IMR-90 (cell line): ENCODE data around the gene LRIG1. TPM values are rescaled to one million over a fixed set of nuclear protein-coding genes. Genes with fewer than 3 reads are reported as not detected.

Source experiments
- ATAC-seq: fragments of 200-7000 bp; cut with Tn5 transposase; 2 replicates; pipeline ENCODE4 v1.9.1; 2020; ENCODE audit warnings: low read depth, mild to moderate bottlenecking, moderate library complexity
- BruUV-seq: library from RNA; stranded (reverse); fragments of 400-500 nt; replicated peaks from 2 replicates; lab custom pipeline; 2021; lab: Mats Ljungman, UMichigan
- CTCF ChIA-PET: fragments of 300-600 bp; formaldehyde crosslinking; extraction: SDS; loops from one replicate; lab custom pipeline; 2021; ENCODE audit warnings: antibody characterized with exemption; lab: Yijun Ruan, JAX
- POLR2A ChIA-PET: fragments of 300-600 bp; sonication (Branson Sonifier 250); formaldehyde crosslinking; loops from one replicate; lab custom pipeline; 2022; ENCODE audit warnings: antibody characterized with exemption; ENCODE audit not compliant: unreplicated experiment; lab: Charles Lee
- DNase-seq: peaks from one replicate; pipeline ENCODE4 v3.0.0; 2013
- H2AFZ ChIP-seq: replicated peaks from 2 replicates; pipeline ENCODE3; 2013; ENCODE audit warnings: low read length, mild to moderate bottlenecking; ENCODE audit not compliant: poor library complexity
- H2AK5ac ChIP-seq: 2 replicates; pipeline ENCODE4 v1.6.1; 2013; ENCODE audit warnings: low read depth, low read length, inconsistent platforms
- H2AK9ac ChIP-seq: replicated peaks from 2 replicates; pipeline ENCODE3; 2013; ENCODE audit warnings: mild to moderate bottlenecking, low read depth, low read length, moderate library complexity; ENCODE audit not compliant: poor library complexity
- H2BK120ac ChIP-seq: 2 replicates; pipeline ENCODE4 v1.6.1; 2013; ENCODE audit warnings: low read depth, low read length, inconsistent platforms
- H2BK15ac ChIP-seq: 3 replicates; pipeline ENCODE4 v1.6.1; 2013; ENCODE audit warnings: low read depth, low read length, inconsistent platforms
- H2BK20ac ChIP-seq: 2 replicates; pipeline ENCODE4 v1.6.1; 2013; ENCODE audit warnings: low read depth, mild to moderate bottlenecking, inconsistent platforms, low read length, moderate library complexity
- H2BK5ac ChIP-seq: 2 replicates; pipeline ENCODE4 v1.6.1; 2013; ENCODE audit warnings: mild to moderate bottlenecking, low read depth, low read length, inconsistent platforms; ENCODE audit not compliant: poor library complexity, severe bottlenecking
- H3K14ac ChIP-seq: replicated peaks from 2 replicates; pipeline ENCODE4 v1.6.1; 2013; ENCODE audit warnings: low read depth, low read length, inconsistent platforms
- H3K18ac ChIP-seq: 2 replicates; pipeline ENCODE4 v1.6.1; 2013; ENCODE audit warnings: low read depth, low read length, control low read depth
- H3K23ac ChIP-seq: 2 replicates; pipeline ENCODE4 v1.6.1; 2013; ENCODE audit warnings: low read depth, low read length, inconsistent platforms
- H3K27ac ChIP-seq: 2 replicates; pipeline ENCODE4 v1.5.1; 2013; ENCODE audit warnings: mild to moderate bottlenecking, control low read depth, low read length; ENCODE audit not compliant: insufficient read depth
- H3K27me3 ChIP-seq: 2 replicates; pipeline ENCODE4 v1.6.1; 2013; ENCODE audit warnings: low read length; ENCODE audit not compliant: control insufficient read depth, insufficient read depth
- H3K36me3 ChIP-seq: 2 replicates; pipeline ENCODE4 v1.6.1; 2013; ENCODE audit warnings: low read length, mixed read lengths; ENCODE audit not compliant: control insufficient read depth, insufficient read depth
- H3K4ac ChIP-seq: 2 replicates; pipeline ENCODE4 v1.6.1; 2013; ENCODE audit warnings: low read depth, low read length, inconsistent platforms
- H3K4me1 ChIP-seq: 2 replicates; pipeline ENCODE4 v1.6.1; 2013; ENCODE audit warnings: low read length, mixed read lengths; ENCODE audit not compliant: control insufficient read depth, insufficient read depth
- H3K4me2 ChIP-seq: 2 replicates; pipeline ENCODE4 v1.6.1; 2013; ENCODE audit warnings: low read depth, mild to moderate bottlenecking, control low read depth, low read length, moderate library complexity
- H3K4me3 ChIP-seq: 2 replicates; pipeline ENCODE4 v1.5.1; 2013; ENCODE audit warnings: low read depth, mild to moderate bottlenecking, control low read depth, low read length, moderate library complexity; ENCODE audit not compliant: insufficient read depth
- H3K56ac ChIP-seq: 2 replicates; pipeline ENCODE4 v1.6.1; 2013; ENCODE audit warnings: low read length, inconsistent platforms; ENCODE audit not compliant: insufficient read depth; ENCODE audit errors: extremely low read depth
- H3K79me1 ChIP-seq, 2 experiments: 2 replicates each; pipeline ENCODE4 v1.6.1; 2013; ENCODE audit warnings: low read length in 2 of 2, inconsistent platforms in 1 of 2, low read depth in 1 of 2
- H3K9ac ChIP-seq: 2 replicates; pipeline ENCODE4 v1.6.1; 2013; ENCODE audit warnings: low read depth, low read length, control low read depth
- H3K9me1 ChIP-seq: 2 replicates; pipeline ENCODE4 v1.6.1; 2013; ENCODE audit warnings: low read length, inconsistent platforms; ENCODE audit not compliant: insufficient read depth
- H3K9me3 ChIP-seq: 2 replicates; pipeline ENCODE4 v1.6.1; 2013; ENCODE audit warnings: low read length; ENCODE audit not compliant: control insufficient read depth, insufficient read depth
- H4K20me1 ChIP-seq: 2 replicates; pipeline ENCODE4 v1.6.1; 2013; ENCODE audit warnings: low read length, inconsistent platforms; ENCODE audit not compliant: insufficient read depth
- H4K5ac ChIP-seq: 2 replicates; pipeline ENCODE4 v1.6.1; 2013; ENCODE audit warnings: mild to moderate bottlenecking, low read depth, low read length, control low read depth
- H4K8ac ChIP-seq, 2 experiments: 2 replicates each; pipeline ENCODE4 v1.6.1; 2013; ENCODE audit warnings: low read depth in 2 of 2, low read length in 2 of 2, control low read depth in 1 of 2, inconsistent platforms in 1 of 2
- H4K91ac ChIP-seq: 2 replicates; pipeline ENCODE4 v1.6.1; 2013; ENCODE audit warnings: low read depth, low read length, inconsistent platforms; ENCODE audit not compliant: insufficient read depth
- BHLHE40 ChIP-seq: fragments of 150-350 bp; IDR thresholded peaks from 2 replicates; pipeline ENCODE4 v1.6.1; 2016; ENCODE audit warnings: mild to moderate bottlenecking, low read depth, low read length
- MAFK ChIP-seq: IDR thresholded peaks from 2 replicates; pipeline ENCODE4 v1.6.1; 2012; ENCODE audit warnings: low read depth, low read length, improper control_type of control experiment
- MAZ ChIP-seq: IDR thresholded peaks from 2 replicates; pipeline ENCODE4 v1.6.1; 2012; ENCODE audit warnings: low read depth, mild to moderate bottlenecking, low read length, improper control_type of control experiment, moderate library complexity, borderline replicate concordance
- MXI1 ChIP-seq: IDR thresholded peaks from 2 replicates; pipeline ENCODE4 v1.6.1; 2012; ENCODE audit warnings: low read depth, mild to moderate bottlenecking, low read length, moderate library complexity, borderline replicate concordance
- NFE2L2 ChIP-seq: fragments of 150-350 bp; IDR thresholded peaks from 2 replicates; pipeline ENCODE4 v1.6.1; 2016; ENCODE audit warnings: low read depth, mild to moderate bottlenecking, low read length
- POLR2A ChIP-seq: IDR thresholded peaks from 2 replicates; pipeline ENCODE4 v1.6.1; 2012; ENCODE audit warnings: mild to moderate bottlenecking, low read depth, low read length
- RCOR1 ChIP-seq: IDR thresholded peaks from 2 replicates; pipeline ENCODE4 v1.6.1; 2012; ENCODE audit warnings: mild to moderate bottlenecking, low read length, improper control_type of control experiment; ENCODE audit not compliant: insufficient replicate concordance
- RFX5 ChIP-seq: IDR thresholded peaks from 2 replicates; pipeline ENCODE4 v1.8.0; 2012; ENCODE audit warnings: low read depth, mild to moderate bottlenecking, low read length, moderate library complexity
- SMC3 ChIP-seq: fragments of 150-350 bp; IDR thresholded peaks from 2 replicates; pipeline ENCODE4 v1.6.1; 2016; ENCODE audit warnings: low read depth, mild to moderate bottlenecking, antibody characterized with exemption, low read length, moderate library complexity
- USF2 ChIP-seq: fragments of 150-350 bp; IDR thresholded peaks from 2 replicates; pipeline ENCODE4 v1.6.1; 2017; ENCODE audit warnings: mild to moderate bottlenecking, antibody characterized with exemption, low read length, low read depth
- WGBS, 2 experiments: methylation state at CpG; one replicate each; pipeline versions ENCODE4 v1.1.5 to v1.1.7; 2013; ENCODE audit warnings: missing lambda C conversion rate in 2 of 2; ENCODE audit not compliant: insufficient read length in 1 of 2; ENCODE audit errors: extremely low coverage in 2 of 2; 5-methylcytosine and 5-hydroxymethylcytosine counted together
- dilution Hi-C: fragments of 300-500 bp; cut with HindIII; formaldehyde crosslinking; loops from one replicate; pipeline ENCODE4 v1.14.3; 2018; ENCODE audit warnings: low sequenced_read_pairs; ENCODE audit not compliant: unreplicated experiment
- in situ Hi-C: fragments of 300-500 bp; cut with MboI; formaldehyde crosslinking; loops from 3 replicates; pipeline ENCODE4 v1.14.3; 2019; ENCODE audit warnings: low sequenced_read_pairs, inconsistent platforms, mixed read lengths
- intact Hi-C: fragments of 100-400 bp; cut with micrococcal nuclease; formaldehyde crosslinking; loops from 2 replicates; pipeline ENCODE4 v1.10.0; 2022
- polyA plus RNA-seq, 3 experiments: library from polyadenylated mRNA; depleted of rRNA; stranded (reverse); fragments of >200 nt; gene quantifications; 2 replicates each; pipeline ENCODE4 v1.2.3, GENCODE V29; 2012; ENCODE audit warnings: low replicate concordance in 1 of 3
- total RNA-seq: library from RNA; depleted of rRNA; stranded (reverse); fragments of >200 nt; gene quantifications from 2 replicates; pipeline ENCODE4 v1.2.3, GENCODE V29; 2012
- TF ChIP-seq, protein P1 (sequence below): fragments of 150-350 bp; IDR thresholded peaks from 2 replicates; pipeline ENCODE4 v1.6.1; 2016; ENCODE audit warnings: low read depth, mild to moderate bottlenecking, low read length, moderate library complexity, borderline replicate concordance

Gene LRIG1
- total and polyA plus RNA-seq, 2 of the 4 experiments (the other 2 are of a cell fraction): 62.8 to 87.8 TPM

GRCh38 chr3:66531256-66531655 lies 30.4 kb upstream of the LRIG1 start:
- intact Hi-C loops (no loop called here), in situ Hi-C loops (no loop called here), dilution Hi-C loops (no loop called here)
- no peak overlapping the region for H4K5ac ChIP-seq
- H3K9ac ChIP-seq: no peak overlapping the region
- H2BK120ac ChIP-seq: no peak overlapping the region
- no peak overlapping the region for H3K18ac ChIP-seq
- POLR2A ChIA-PET: no interaction called here
- H4K8ac ChIP-seq: no peak overlapping the region
- H3K14ac ChIP-seq: no peak overlapping the region
- H2BK20ac ChIP-seq: no peak overlapping the region
- no peaks in the 10 kb centered on the region for H3K79me1 ChIP-seq
- H3K27ac ChIP-seq: no peak overlapping the region
- peaks cover 2% of the 10 kb centered on the region for H3K9me3 ChIP-seq
- H3K56ac ChIP-seq: no peak overlapping the region
- no peak overlapping the region for H2AK5ac ChIP-seq
- no peak overlapping the region for H3K4ac ChIP-seq
- CTCF ChIA-PET: interaction anchor here (1.1 kb wide), 1 partner anchor 10 kb away, joined by 5 read pairs; no protein-coding TSS in a partner anchor
- no peak overlapping the region for H4K91ac ChIP-seq
- H2AFZ ChIP-seq: no peak overlapping the region
- no peaks in the 10 kb centered on the region for H3K9me1 ChIP-seq
- no peak overlapping the region for H3K4me3 ChIP-seq
- no peak overlapping the region for H2AK9ac ChIP-seq
- DNase-seq (no peak), ATAC-seq (no peak)
- TF ChIP-seq BHLHE40: no peak
- no peak for TF ChIP-seq USF2
- TF ChIP-seq MAFK: no peak
- TF ChIP-seq SMC3: no peak
- no peak for TF ChIP-seq MAZ
- TF ChIP-seq NFE2L2: no peak
- no peak for TF ChIP-seq RFX5
- TF ChIP-seq MXI1: no peak
- TF ChIP-seq, protein P1, sequence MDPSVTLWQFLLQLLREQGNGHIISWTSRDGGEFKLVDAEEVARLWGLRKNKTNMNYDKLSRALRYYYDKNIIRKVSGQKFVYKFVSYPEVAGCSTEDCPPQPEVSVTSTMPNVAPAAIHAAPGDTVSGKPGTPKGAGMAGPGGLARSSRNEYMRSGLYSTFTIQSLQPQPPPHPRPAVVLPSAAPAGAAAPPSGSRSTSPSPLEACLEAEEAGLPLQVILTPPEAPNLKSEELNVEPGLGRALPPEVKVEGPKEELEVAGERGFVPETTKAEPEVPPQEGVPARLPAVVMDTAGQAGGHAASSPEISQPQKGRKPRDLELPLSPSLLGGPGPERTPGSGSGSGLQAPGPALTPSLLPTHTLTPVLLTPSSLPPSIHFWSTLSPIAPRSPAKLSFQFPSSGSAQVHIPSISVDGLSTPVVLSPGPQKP: no peak
- no peak for TF ChIP-seq POLR2A
- no peak for TF ChIP-seq RCOR1
- no peak overlapping the region for H2BK15ac ChIP-seq
- H3K23ac ChIP-seq: no peak overlapping the region
- no peaks in the 10 kb centered on the region for H4K20me1 ChIP-seq
- no peaks in the 10 kb centered on the region for H3K36me3 ChIP-seq
- no TSS peak for BruUV-seq
- no peak overlapping the region for H2BK5ac ChIP-seq
- no peaks in the 10 kb centered on the region; the same call in none of the 2 replicates for H3K27me3 ChIP-seq
- WGBS, 2 experiments: no CpG with 5 or more reads among the region's 1 CpG
- peaks cover 1% of the 10 kb centered on the region; the same call in 1 of the 2 replicates for H3K4me1 ChIP-seq
- H3K4me2 ChIP-seq: no peak overlapping the region
